Measurements from ENCODE around the gene METTL15.

DNA sequence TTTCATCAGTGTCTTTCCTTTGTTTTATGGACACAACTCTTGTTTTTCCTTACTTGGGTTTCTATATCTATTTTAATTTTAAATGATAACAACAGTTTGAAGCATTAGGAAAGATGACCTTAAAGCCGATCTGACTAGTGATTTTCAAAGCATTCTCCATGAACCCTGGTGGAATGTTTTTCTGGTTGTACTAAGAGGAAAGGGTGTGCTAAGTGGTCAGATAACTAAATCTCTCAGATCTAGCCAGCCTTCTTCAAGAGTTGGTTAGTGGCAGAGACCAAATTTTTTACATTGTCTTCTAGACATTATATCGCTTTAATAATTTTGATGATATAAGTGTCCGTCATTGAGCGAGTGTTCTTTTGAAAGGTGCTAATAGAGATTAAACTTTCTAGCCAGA is 134.4 kb downstream of the METTL15 start:
- no peak for TF ChIP-seq POLR2AphosphoS5 (IDR thresholded peaks at IDR 0.05; ENCODE audit: insufficient read depth in 1 of 2, low read depth in 1 of 2)
- TF ChIP-seq, protein P1, sequence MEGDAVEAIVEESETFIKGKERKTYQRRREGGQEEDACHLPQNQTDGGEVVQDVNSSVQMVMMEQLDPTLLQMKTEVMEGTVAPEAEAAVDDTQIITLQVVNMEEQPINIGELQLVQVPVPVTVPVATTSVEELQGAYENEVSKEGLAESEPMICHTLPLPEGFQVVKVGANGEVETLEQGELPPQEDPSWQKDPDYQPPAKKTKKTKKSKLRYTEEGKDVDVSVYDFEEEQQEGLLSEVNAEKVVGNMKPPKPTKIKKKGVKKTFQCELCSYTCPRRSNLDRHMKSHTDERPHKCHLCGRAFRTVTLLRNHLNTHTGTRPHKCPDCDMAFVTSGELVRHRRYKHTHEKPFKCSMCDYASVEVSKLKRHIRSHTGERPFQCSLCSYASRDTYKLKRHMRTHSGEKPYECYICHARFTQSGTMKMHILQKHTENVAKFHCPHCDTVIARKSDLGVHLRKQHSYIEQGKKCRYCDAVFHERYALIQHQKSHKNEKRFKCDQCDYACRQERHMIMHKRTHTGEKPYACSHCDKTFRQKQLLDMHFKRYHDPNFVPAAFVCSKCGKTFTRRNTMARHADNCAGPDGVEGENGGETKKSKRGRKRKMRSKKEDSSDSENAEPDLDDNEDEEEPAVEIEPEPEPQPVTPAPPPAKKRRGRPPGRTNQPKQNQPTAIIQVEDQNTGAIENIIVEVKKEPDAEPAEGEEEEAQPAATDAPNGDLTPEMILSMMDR (IDR thresholded peaks at IDR 0.05) = no peak

Measured in vagina (tissue), 2 donors.